Measurements from ENCODE around the gene RAPGEF3. TPM values are rescaled to one million over a fixed set of nuclear protein-coding genes. Genes with fewer than 3 reads are reported as not detected.

RAPGEF3 gene
- total and polyA plus RNA-seq, 4 donors, result 8.3 to 40.4 (median 18.9) TPM

GRCh38 chr12:47747126-47747525 is 11.6 kb downstream of the RAPGEF3 start:
- no peak overlapping the region for H3K27ac ChIP-seq (ENCODE audit: low read depth in 1 of 2, low read length in 1 of 2)
- no peak for TF ChIP-seq CTCF (IDR thresholded peaks at IDR 0.05; ENCODE audit: control extremely low read depth, extremely low read depth)
- no peaks in the 10 kb centered on the region for H3K9me3 ChIP-seq (ENCODE audit: control insufficient read depth in 4 of 4, insufficient read depth in 3 of 4, low read length in 3 of 4)
- DNase-seq, result no peak
- WGBS, 2 donors, result 83 to 86% methylated on average over 4 of the region's 4 CpGs
- no peak overlapping the region for H3K4me3 ChIP-seq
- ATAC-seq (ENCODE audit: insufficient read depth, low FRiP score), result no peak
- no peaks in the 10 kb centered on the region for H3K27me3 ChIP-seq (ENCODE audit: control insufficient read depth in 3 of 3, insufficient read depth in 3 of 3, low read length in 2 of 3)
- peaks cover 0 to 9% (median 4%) of the 10 kb centered on the region in 5 donors for H3K4me1 ChIP-seq (ENCODE audit: control insufficient read depth in 5 of 5, insufficient read depth in 5 of 5, low read length in 5 of 5)
- H3K9ac ChIP-seq (ENCODE audit: insufficient read depth in 1 of 2, low read length in 2 of 2), result no peak overlapping the region
- peaks cover 0 to 24% (median 0%) of the 10 kb centered on the region in 4 donors for H3K36me3 ChIP-seq (ENCODE audit: control insufficient read depth in 4 of 4, insufficient read depth in 4 of 4, low read length in 4 of 4)

GRCh38 chr12:47746523-47746922 is 12.2 kb downstream of the RAPGEF3 start:
- no peak for TF ChIP-seq CTCF (IDR thresholded peaks at IDR 0.05; ENCODE audit: control extremely low read depth, extremely low read depth)
- H3K9me3 ChIP-seq (ENCODE audit: control insufficient read depth in 4 of 4, insufficient read depth in 3 of 4, low read length in 3 of 4), result no peaks in the 10 kb centered on the region
- peaks cover 0 to 23% (median 0%) of the 10 kb centered on the region in 4 donors for H3K36me3 ChIP-seq (ENCODE audit: control insufficient read depth in 4 of 4, insufficient read depth in 4 of 4, low read length in 4 of 4)
- H3K9ac ChIP-seq (ENCODE audit: insufficient read depth in 1 of 2, low read length in 2 of 2), result no peak overlapping the region
- no peaks in the 10 kb centered on the region for H3K27me3 ChIP-seq (ENCODE audit: control insufficient read depth in 3 of 3, insufficient read depth in 3 of 3, low read length in 2 of 3)
- peaks cover 0 to 12% (median 3%) of the 10 kb centered on the region in 5 donors for H3K4me1 ChIP-seq (ENCODE audit: control insufficient read depth in 5 of 5, insufficient read depth in 5 of 5, low read length in 5 of 5)
- DNase-seq (no peak), ATAC-seq (ENCODE audit: insufficient read depth, low FRiP score) (no peak)
- H3K4me3 ChIP-seq, result no peak overlapping the region
- no peak overlapping the region for H3K27ac ChIP-seq (ENCODE audit: low read depth in 1 of 2, low read length in 1 of 2)
- WGBS, 2 donors, result 90% methylated on average over 7 of the region's 7 CpGs

GRCh38 chr12:47746073-47746472 is 12.6 kb downstream of the RAPGEF3 start:
- no peaks in the 10 kb centered on the region for H3K27me3 ChIP-seq (ENCODE audit: control insufficient read depth in 3 of 3, insufficient read depth in 3 of 3, low read length in 2 of 3)
- ATAC-seq (ENCODE audit: insufficient read depth, low FRiP score) (no peak), DNase-seq (no peak)
- H3K4me3 ChIP-seq, result no peak overlapping the region
- H3K36me3 ChIP-seq (ENCODE audit: control insufficient read depth in 4 of 4, insufficient read depth in 4 of 4, low read length in 4 of 4), result peaks cover 0 to 19% (median 0%) of the 10 kb centered on the region in 4 donors
- TF ChIP-seq CTCF (IDR thresholded peaks at IDR 0.05; ENCODE audit: control extremely low read depth, extremely low read depth), result no peak
- WGBS, 2 donors, result 90 to 92% methylated on average over 5 of the region's 5 CpGs
- no peak overlapping the region for H3K27ac ChIP-seq (ENCODE audit: low read depth in 1 of 2, low read length in 1 of 2)
- no peak overlapping the region for H3K9ac ChIP-seq (ENCODE audit: insufficient read depth in 1 of 2, low read length in 2 of 2)
- H3K4me1 ChIP-seq (ENCODE audit: control insufficient read depth in 5 of 5, insufficient read depth in 5 of 5, low read length in 5 of 5), result peaks cover 0 to 16% (median 4%) of the 10 kb centered on the region in 5 donors
- H3K9me3 ChIP-seq (ENCODE audit: control insufficient read depth in 4 of 4, insufficient read depth in 3 of 4, low read length in 3 of 4), result no peaks in the 10 kb centered on the region

- ATAC-seq (ENCODE audit: insufficient read depth, low FRiP score) (no peak), DNase-seq (no peak)
- Histone ChIP-seq H3K9me3 (ENCODE audit: control insufficient read depth in 4 of 4, insufficient read depth in 3 of 4, low read length in 3 of 4) (no peaks in the 10 kb centered on the region), H3K27me3 (ENCODE audit: control insufficient read depth in 3 of 3, insufficient read depth in 3 of 3, low read length in 2 of 3) (no peaks in the 10 kb centered on the region), H3K36me3 (ENCODE audit: control insufficient read depth in 4 of 4, insufficient read depth in 4 of 4, low read length in 4 of 4) (peaks cover 0 to 13% (median 0%) of the 10 kb centered on the region in 4 donors), H3K9ac (ENCODE audit: insufficient read depth in 1 of 2, low read length in 2 of 2) (no peak overlapping the region), H3K27ac (ENCODE audit: low read depth in 1 of 2, low read length in 1 of 2) (no peak overlapping the region), H3K4me1 (ENCODE audit: control insufficient read depth in 5 of 5, insufficient read depth in 5 of 5, low read length in 5 of 5) (peaks cover 0 to 22% (median 5%) of the 10 kb centered on the region in 5 donors), H3K4me3 (no peak overlapping the region)
- no peak for TF ChIP-seq CTCF (IDR thresholded peaks at IDR 0.05; ENCODE audit: control extremely low read depth, extremely low read depth)
- WGBS, 2 donors, result 86 to 91% methylated on average over 16 of the region's 16 CpGs
Observed at GRCh38 chr12:47745485-47746041, 13.1 kb downstream of the RAPGEF3 start.

Measured in lung (tissue), 12 donors.